Neuron (in vitro differentiated cells): ENCODE measurements around the gene ALLC.

Experiments used
- H2AFZ ChIP-seq: one replicate; pipeline ENCODE4 v1.6.1; 2013; ENCODE audit warnings: low read depth, mild to moderate bottlenecking, inconsistent platforms, low read length, moderate library complexity
- H3K27me3 ChIP-seq: one replicate; pipeline ENCODE4 v1.6.1; 2013; ENCODE audit warnings: low read length; ENCODE audit not compliant: insufficient read depth
- H3K36me3 ChIP-seq: one replicate; pipeline ENCODE4 v1.6.1; 2013; ENCODE audit warnings: low read length; ENCODE audit not compliant: insufficient read depth
- H3K4me1 ChIP-seq: one replicate; pipeline ENCODE4 v1.6.1; 2013; ENCODE audit warnings: low read length; ENCODE audit not compliant: insufficient read depth
- H3K4me3 ChIP-seq: 2 replicates; pipeline ENCODE4 v1.5.1; 2013; ENCODE audit warnings: mild to moderate bottlenecking, low read length, moderate library complexity
- H3K9me3 ChIP-seq: one replicate; pipeline ENCODE4 v1.6.1; 2013; ENCODE audit warnings: low read length

ALLC gene

DNA sequence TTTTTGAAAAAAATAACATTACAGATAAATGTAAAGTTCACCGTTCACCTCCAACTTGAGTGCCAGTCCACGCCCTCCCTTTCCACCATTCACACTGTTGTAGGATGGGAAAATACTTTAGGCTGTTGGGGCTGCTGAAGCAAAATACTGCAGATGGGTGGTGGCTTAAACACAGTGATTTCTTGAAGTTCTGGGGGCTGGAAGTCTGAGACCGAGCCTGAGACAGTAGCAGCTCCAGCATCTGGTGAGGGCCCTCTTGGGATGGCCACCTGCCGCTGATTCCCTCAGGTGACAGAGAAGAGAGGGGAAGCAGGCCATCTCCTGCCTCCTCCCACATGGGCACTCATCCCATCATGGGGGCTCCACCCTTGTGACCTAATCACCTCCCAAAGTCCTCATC is 17.7 kb downstream of the ALLC start:
- Histone ChIP-seq H3K4me1 (no peaks in the 10 kb centered on the region), H2AFZ (no peak overlapping the region), H3K27me3 (peaks cover 4% of the 10 kb centered on the region), H3K36me3 (no peaks in the 10 kb centered on the region), H3K9me3 (no peaks in the 10 kb centered on the region), H3K4me3 (no peak overlapping the region)

DNA sequence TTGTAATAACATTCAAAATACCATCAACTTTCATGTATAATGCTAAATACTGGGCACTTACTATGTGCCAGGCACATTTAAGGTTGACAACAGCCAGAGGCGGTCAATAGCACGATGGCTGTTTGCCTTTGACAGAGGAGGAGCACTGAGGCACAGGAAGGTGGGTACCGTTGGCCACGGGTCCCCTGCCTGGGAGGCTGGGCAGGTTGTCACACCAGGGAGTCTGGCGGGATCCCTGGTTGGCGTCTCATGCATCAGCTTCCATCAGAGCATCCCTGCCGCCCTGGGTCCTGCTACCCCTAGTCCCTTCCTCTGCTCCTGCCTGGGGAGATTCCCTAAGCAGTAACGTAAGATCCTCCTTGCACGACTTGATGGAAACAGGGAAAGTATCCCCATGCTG is 19.4 kb downstream of the ALLC start:
- H2AFZ ChIP-seq = no peak overlapping the region
- peaks cover 4% of the 10 kb centered on the region for H3K27me3 ChIP-seq
- H3K9me3 ChIP-seq = no peaks in the 10 kb centered on the region
- no peaks in the 10 kb centered on the region for H3K36me3 ChIP-seq
- no peak overlapping the region for H3K4me3 ChIP-seq
- H3K4me1 ChIP-seq = no peaks in the 10 kb centered on the region

DNA sequence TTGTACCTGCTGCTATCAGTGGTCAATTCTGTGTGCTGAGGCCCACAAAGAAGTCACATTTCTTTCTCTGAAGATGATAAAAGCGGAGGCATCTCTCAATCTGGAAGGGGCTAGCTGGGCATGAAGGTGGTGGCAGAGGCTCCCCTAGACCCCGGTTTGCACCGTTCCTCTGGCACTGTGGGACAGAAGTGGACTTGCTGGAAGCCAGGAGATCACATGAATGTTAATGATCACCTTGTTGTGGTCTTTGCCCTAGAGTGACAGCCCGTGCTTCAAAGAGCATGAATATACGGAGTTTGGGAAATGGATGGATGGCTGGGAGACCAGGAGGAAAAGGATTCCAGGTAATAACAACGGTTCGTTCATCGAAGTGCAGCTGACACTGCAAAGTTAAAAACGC is 20.2 kb downstream of the ALLC start:
- H3K27me3 ChIP-seq = peaks cover 4% of the 10 kb centered on the region
- H3K9me3 ChIP-seq = no peaks in the 10 kb centered on the region
- H3K4me3 ChIP-seq = no peak overlapping the region
- no peaks in the 10 kb centered on the region for H3K4me1 ChIP-seq
- H3K36me3 ChIP-seq = no peaks in the 10 kb centered on the region
- H2AFZ ChIP-seq = no peak overlapping the region

DNA sequence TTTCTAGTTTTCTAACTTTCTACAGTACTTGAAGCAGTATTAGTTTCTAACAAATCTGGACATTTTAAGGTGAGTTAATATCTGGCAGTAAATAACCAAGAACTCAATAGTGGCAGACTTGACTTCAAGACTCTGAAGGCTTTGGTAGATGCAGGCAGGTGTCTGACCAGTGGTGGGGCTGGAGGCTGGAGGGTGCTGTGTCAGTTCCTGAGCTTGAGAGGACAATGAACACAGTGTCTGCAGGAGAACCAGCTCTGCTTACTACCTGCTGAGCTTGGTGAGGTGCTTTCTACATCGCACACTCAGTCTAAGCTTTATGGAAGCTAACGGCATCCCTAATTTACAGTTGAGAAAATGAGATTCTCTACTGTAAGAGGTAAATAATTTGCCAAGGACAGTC is 21.2 kb downstream of the ALLC start:
- Histone ChIP-seq H2AFZ (no peak overlapping the region), H3K9me3 (no peaks in the 10 kb centered on the region), H3K4me1 (no peaks in the 10 kb centered on the region), H3K4me3 (no peak overlapping the region), H3K27me3 (peaks cover 4% of the 10 kb centered on the region), H3K36me3 (no peaks in the 10 kb centered on the region)

DNA sequence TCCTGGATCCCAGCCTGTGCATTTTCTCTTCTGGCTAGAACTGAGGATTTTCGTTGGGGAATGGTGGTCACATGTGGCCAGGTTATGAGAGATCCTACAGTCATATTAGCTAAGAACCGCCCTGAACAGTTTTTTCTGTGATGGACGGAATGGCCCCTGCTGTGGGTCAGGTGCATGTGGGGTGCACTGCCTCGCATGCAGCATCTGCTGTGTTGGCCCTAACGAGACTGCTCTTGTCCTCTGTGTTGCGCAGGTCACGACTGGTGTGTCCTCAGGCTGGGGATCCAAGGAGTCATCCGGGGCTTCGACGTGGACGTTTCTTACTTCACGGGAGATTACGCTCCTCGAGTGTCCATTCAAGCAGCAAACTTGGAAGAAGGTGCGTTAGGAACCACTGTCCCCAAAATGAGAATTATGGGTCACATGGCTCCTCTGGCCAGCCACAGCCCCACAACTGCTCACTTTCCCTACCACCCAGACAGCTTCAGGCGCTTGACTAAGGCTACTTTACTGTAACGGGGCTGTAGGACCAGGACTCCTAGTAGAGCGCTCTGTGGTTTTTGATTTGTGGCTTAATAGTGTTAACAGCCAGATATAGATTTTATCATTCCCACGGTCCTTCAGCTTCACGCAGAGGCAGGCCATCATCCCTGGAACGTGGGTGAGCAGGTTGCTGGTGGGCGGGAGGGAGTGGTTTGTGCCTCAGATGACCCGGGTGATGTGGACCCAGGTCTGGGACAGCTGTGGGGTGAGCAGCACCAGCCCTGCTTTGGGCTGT is 21.8 kb downstream of the ALLC start:
- no peak overlapping the region for H3K4me3 ChIP-seq
- H3K4me1 ChIP-seq = no peaks in the 10 kb centered on the region
- peaks cover 4% of the 10 kb centered on the region for H3K27me3 ChIP-seq
- no peaks in the 10 kb centered on the region for H3K9me3 ChIP-seq
- H2AFZ ChIP-seq = no peak overlapping the region
- no peaks in the 10 kb centered on the region for H3K36me3 ChIP-seq

DNA sequence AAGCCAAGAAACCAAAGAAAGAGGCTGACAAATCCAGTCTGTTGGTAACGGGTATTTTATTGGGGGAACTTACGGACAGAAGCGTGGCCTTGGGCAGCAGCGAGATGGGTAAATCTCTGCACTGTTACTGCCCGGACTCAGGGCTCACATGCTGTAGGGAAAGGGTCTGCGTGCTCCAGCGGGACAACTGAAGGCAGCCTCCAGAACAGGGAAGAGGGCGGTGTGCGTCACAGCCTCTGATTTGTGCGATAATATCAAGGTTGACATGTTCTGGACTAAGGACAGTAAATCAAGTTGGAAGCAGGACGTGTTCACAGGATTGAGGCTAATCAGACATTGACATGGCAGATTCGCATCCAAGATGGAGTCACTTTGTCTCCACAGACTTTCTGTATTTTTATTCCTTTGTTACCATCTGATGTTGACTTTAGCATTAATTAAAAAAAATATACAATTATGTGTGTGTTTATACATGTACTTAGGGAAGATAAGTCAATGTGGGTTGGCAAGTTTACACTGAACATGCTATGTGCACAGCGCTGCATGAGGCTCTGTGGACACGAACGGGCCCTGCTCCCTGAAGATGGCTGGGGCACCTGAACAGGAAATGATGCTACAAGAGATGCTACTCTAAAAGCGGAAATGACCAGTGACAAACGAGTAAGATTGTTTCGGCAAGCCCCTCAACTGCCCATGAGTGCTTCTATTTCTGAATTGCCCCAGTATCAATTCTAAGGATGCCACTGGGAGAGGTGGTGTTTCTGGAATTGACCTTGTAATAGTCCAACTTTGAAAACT is 22.7 kb downstream of the ALLC start:
- Histone ChIP-seq H3K4me3 (no peak overlapping the region), H3K27me3 (peaks cover 4% of the 10 kb centered on the region), H3K9me3 (no peaks in the 10 kb centered on the region)

DNA sequence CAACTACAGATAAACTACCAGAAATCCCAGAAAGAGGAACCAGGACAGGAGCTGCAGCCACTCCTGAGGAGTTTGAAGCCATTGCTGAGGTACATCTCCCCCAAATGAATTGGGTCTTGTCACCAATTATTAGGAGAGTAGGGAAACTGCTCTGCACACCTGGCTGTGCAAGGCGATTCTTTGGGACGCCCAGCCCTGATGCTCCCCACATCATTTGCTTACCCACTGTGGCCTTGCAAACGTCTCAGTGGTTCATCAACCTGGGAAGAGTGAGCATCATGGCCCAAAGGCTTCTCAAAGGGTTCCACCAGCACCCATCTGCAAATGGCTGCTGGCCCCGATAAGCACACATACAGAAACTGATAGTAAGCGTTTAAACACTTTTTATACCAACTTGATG is 23.6 kb downstream of the ALLC start:
- Histone ChIP-seq H3K36me3 (no peaks in the 10 kb centered on the region), H3K4me3 (no peak overlapping the region), H3K27me3 (peaks cover 4% of the 10 kb centered on the region), H3K4me1 (no peaks in the 10 kb centered on the region), H3K9me3 (no peaks in the 10 kb centered on the region), H2AFZ (no peak overlapping the region)

More for the DNA sequence above, 22.7 kb downstream of the ALLC start:
- Histone ChIP-seq H3K4me1 (no peaks in the 10 kb centered on the region), H3K36me3 (no peaks in the 10 kb centered on the region), H2AFZ (no peak overlapping the region)

DNA sequence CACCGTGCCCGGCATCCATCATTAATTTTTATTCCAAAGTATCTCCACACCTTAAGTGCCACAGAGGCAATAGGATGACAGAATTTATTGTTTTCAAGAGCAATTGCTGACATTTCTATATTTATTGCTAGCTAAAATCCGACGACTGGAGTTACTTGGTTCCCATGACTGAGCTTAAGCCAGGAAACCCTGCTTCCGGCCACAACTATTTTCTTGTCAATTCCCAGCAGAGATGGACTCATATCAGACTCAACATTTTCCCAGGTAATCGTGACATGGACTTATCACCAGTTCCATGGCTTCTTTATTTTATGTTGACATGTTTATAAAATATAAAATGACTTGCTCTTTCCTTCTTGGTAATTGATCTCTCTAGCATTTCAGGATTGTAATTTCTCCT is 24.8 kb downstream of the ALLC start:
- Histone ChIP-seq H3K4me3 (no peak overlapping the region), H3K27me3 (peaks cover 4% of the 10 kb centered on the region), H2AFZ (no peak overlapping the region), H3K4me1 (no peaks in the 10 kb centered on the region), H3K36me3 (no peaks in the 10 kb centered on the region), H3K9me3 (no peaks in the 10 kb centered on the region)

DNA sequence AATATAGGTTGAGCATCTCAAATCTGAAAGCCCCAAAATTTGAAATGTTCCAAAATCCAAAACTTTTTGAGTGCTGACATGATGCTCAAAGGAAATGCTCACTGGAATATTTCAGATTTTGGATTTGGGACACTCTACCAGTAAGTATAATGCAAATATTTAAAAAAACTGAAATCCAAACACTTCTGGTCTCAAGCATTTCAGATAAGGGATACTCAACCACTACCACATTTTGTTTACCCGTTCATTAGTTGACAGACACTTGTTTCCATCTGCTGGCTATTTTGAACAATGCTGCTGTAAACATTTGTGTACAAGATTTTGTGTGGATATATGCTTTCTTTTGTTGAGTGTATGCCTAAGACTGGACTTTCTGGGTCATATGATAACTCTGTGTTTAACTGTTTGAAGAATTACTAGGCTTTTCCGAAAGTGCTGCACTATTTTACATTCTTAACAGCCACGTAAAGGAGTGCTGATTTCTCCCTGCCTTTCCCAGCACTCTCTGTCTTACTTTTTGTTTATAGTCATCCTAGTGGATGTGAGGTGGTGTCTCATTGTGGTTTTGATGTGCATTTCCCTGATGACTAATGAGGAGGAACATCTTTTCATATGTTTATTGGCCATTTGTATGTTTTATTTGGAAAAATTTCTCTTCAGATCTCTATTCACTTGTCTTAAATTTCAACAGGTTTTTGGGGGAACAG is 25.9 kb downstream of the ALLC start:
- H3K36me3 ChIP-seq = no peaks in the 10 kb centered on the region
- H2AFZ ChIP-seq = no peak overlapping the region
- H3K4me1 ChIP-seq = no peaks in the 10 kb centered on the region
- H3K9me3 ChIP-seq = no peaks in the 10 kb centered on the region
- peaks cover 4% of the 10 kb centered on the region for H3K27me3 ChIP-seq
- no peak overlapping the region for H3K4me3 ChIP-seq

DNA sequence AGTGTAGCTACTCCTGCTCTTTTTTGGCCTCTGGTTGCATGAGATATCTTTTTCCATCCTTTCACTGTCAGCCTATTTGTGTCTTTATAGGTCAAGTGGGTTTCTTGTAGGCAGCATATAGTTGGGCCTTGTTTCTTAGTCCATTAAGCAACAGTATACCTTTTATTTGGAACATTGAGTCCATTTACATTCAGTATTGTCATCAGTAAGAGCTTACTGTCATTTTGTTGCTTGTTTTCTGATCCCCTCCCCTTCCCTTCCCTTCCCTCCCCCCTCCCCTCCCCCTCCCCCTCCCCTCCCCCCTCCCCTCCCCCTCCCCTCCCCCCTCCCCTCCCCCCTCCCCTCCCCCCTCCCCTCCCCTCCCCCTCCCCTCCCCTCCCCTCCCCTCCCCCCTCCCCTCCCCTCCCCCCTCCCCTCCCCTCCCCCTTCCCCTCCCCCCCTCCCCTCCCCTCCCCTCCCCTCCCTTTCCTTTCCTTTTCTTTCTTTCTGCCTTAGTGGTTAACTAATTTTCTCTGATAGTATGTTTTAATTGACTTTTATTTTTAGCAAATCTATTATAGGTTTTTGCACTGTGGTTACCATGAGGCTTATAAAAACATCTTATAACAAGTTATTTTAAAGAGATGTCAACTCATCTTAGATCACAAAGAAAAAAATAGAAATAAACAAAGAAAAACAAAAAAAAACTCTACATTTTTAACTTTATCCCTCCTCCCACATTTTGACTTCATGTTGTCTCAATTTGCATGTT is 32.2 kb downstream of the ALLC start:
- Histone ChIP-seq H3K9me3 (no peaks in the 10 kb centered on the region), H2AFZ (no peak overlapping the region), H3K36me3 (no peaks in the 10 kb centered on the region)

DNA sequence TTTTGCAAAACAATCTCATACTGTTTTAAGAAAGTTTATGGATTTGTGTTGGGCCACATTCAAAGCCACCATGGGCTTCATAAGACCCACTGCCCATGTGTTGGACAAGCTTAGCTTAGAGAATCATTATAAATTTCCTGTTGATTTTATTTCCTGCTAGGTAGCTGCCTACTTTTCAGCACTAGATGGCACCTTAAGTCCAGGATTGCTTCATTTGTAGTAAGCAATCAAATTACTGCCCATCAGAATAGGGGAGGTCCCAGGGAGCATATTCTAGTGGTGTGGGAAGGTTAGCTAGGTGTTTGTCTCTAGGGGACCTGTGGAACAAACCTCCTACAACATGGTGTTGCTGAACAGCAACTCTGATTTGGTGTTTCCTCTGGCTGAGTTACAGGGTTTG is 34.4 kb downstream of the ALLC start:
- Histone ChIP-seq H3K4me1 (no peaks in the 10 kb centered on the region), H2AFZ (no peak overlapping the region), H3K4me3 (no peak overlapping the region), H3K27me3 (peaks cover 3% of the 10 kb centered on the region), H3K9me3 (no peaks in the 10 kb centered on the region), H3K36me3 (no peaks in the 10 kb centered on the region)

More for the DNA sequence above, 32.2 kb downstream of the ALLC start:
- H3K4me3 ChIP-seq = no peak overlapping the region
- no peaks in the 10 kb centered on the region for H3K4me1 ChIP-seq
- peaks cover 3% of the 10 kb centered on the region for H3K27me3 ChIP-seq

DNA sequence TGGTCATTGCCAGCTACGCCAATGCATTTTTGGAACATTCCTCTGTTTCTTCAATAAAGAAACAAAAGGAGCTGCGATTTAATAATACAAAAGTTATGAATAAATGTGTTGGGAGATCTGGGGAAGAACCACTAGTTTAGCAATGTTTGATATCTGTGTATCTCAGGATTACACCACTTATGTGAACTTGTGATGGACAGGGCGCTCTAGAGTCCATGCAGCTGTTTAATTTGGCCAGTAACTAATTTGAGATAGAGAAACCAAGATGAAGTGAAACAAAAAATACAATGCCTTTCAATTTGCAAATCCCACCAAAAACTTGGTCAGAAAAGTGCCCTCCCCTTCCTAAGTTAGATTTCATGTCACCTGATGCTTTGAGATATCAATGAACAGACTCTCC is 38.5 kb downstream of the ALLC start:
- Histone ChIP-seq H2AFZ (no peak overlapping the region), H3K4me1 (no peaks in the 10 kb centered on the region), H3K9me3 (no peaks in the 10 kb centered on the region), H3K4me3 (no peak overlapping the region), H3K36me3 (no peaks in the 10 kb centered on the region), H3K27me3 (peaks cover 3% of the 10 kb centered on the region)
